IMR-90 (cell line): ENCODE data around the gene MUSTN1. TPM values are rescaled to one million over a fixed set of nuclear protein-coding genes. Genes with fewer than 3 reads are reported as not detected.

Source experiments
- ATAC-seq: fragments of 200-7000 bp; cut with Tn5 transposase; 2 replicates; pipeline ENCODE4 v1.9.1; 2020; ENCODE audit warnings: low read depth, mild to moderate bottlenecking, moderate library complexity
- BruUV-seq: library from RNA; stranded (reverse); fragments of 400-500 nt; replicated peaks from 2 replicates; lab custom pipeline; 2021; lab: Mats Ljungman, UMichigan
- CTCF ChIA-PET: fragments of 300-600 bp; formaldehyde crosslinking; extraction: SDS; loops from one replicate; lab custom pipeline; 2021; ENCODE audit warnings: antibody characterized with exemption; lab: Yijun Ruan, JAX
- POLR2A ChIA-PET: fragments of 300-600 bp; sonication (Branson Sonifier 250); formaldehyde crosslinking; loops from one replicate; lab custom pipeline; 2022; ENCODE audit warnings: antibody characterized with exemption; ENCODE audit not compliant: unreplicated experiment; lab: Charles Lee
- DNase-seq: peaks from one replicate; pipeline ENCODE4 v3.0.0; 2013
- H2AFZ ChIP-seq: replicated peaks from 2 replicates; pipeline ENCODE3; 2013; ENCODE audit warnings: low read length, mild to moderate bottlenecking; ENCODE audit not compliant: poor library complexity
- H2AK5ac ChIP-seq: 2 replicates; pipeline ENCODE4 v1.6.1; 2013; ENCODE audit warnings: low read depth, low read length, inconsistent platforms
- H2AK9ac ChIP-seq: replicated peaks from 2 replicates; pipeline ENCODE3; 2013; ENCODE audit warnings: mild to moderate bottlenecking, low read depth, low read length, moderate library complexity; ENCODE audit not compliant: poor library complexity
- H2BK120ac ChIP-seq: 2 replicates; pipeline ENCODE4 v1.6.1; 2013; ENCODE audit warnings: low read depth, low read length, inconsistent platforms
- H2BK15ac ChIP-seq: 3 replicates; pipeline ENCODE4 v1.6.1; 2013; ENCODE audit warnings: low read depth, low read length, inconsistent platforms
- H2BK20ac ChIP-seq: 2 replicates; pipeline ENCODE4 v1.6.1; 2013; ENCODE audit warnings: low read depth, mild to moderate bottlenecking, inconsistent platforms, low read length, moderate library complexity
- H2BK5ac ChIP-seq: 2 replicates; pipeline ENCODE4 v1.6.1; 2013; ENCODE audit warnings: mild to moderate bottlenecking, low read depth, low read length, inconsistent platforms; ENCODE audit not compliant: poor library complexity, severe bottlenecking
- H3K14ac ChIP-seq: replicated peaks from 2 replicates; pipeline ENCODE4 v1.6.1; 2013; ENCODE audit warnings: low read depth, low read length, inconsistent platforms
- H3K18ac ChIP-seq: 2 replicates; pipeline ENCODE4 v1.6.1; 2013; ENCODE audit warnings: low read depth, low read length, control low read depth
- H3K23ac ChIP-seq: 2 replicates; pipeline ENCODE4 v1.6.1; 2013; ENCODE audit warnings: low read depth, low read length, inconsistent platforms
- H3K27ac ChIP-seq: 2 replicates; pipeline ENCODE4 v1.5.1; 2013; ENCODE audit warnings: mild to moderate bottlenecking, control low read depth, low read length; ENCODE audit not compliant: insufficient read depth
- H3K27me3 ChIP-seq: 2 replicates; pipeline ENCODE4 v1.6.1; 2013; ENCODE audit warnings: low read length; ENCODE audit not compliant: control insufficient read depth, insufficient read depth
- H3K36me3 ChIP-seq: 2 replicates; pipeline ENCODE4 v1.6.1; 2013; ENCODE audit warnings: low read length, mixed read lengths; ENCODE audit not compliant: control insufficient read depth, insufficient read depth
- H3K4ac ChIP-seq: 2 replicates; pipeline ENCODE4 v1.6.1; 2013; ENCODE audit warnings: low read depth, low read length, inconsistent platforms
- H3K4me1 ChIP-seq: 2 replicates; pipeline ENCODE4 v1.6.1; 2013; ENCODE audit warnings: low read length, mixed read lengths; ENCODE audit not compliant: control insufficient read depth, insufficient read depth
- H3K4me2 ChIP-seq: 2 replicates; pipeline ENCODE4 v1.6.1; 2013; ENCODE audit warnings: low read depth, mild to moderate bottlenecking, control low read depth, low read length, moderate library complexity
- H3K4me3 ChIP-seq: 2 replicates; pipeline ENCODE4 v1.5.1; 2013; ENCODE audit warnings: low read depth, mild to moderate bottlenecking, control low read depth, low read length, moderate library complexity; ENCODE audit not compliant: insufficient read depth
- H3K56ac ChIP-seq: 2 replicates; pipeline ENCODE4 v1.6.1; 2013; ENCODE audit warnings: low read length, inconsistent platforms; ENCODE audit not compliant: insufficient read depth; ENCODE audit errors: extremely low read depth
- H3K79me1 ChIP-seq, 2 experiments: 2 replicates each; pipeline ENCODE4 v1.6.1; 2013; ENCODE audit warnings: low read length in 2 of 2, inconsistent platforms in 1 of 2, low read depth in 1 of 2
- H3K9ac ChIP-seq: 2 replicates; pipeline ENCODE4 v1.6.1; 2013; ENCODE audit warnings: low read depth, low read length, control low read depth
- H3K9me1 ChIP-seq: 2 replicates; pipeline ENCODE4 v1.6.1; 2013; ENCODE audit warnings: low read length, inconsistent platforms; ENCODE audit not compliant: insufficient read depth
- H3K9me3 ChIP-seq: 2 replicates; pipeline ENCODE4 v1.6.1; 2013; ENCODE audit warnings: low read length; ENCODE audit not compliant: control insufficient read depth, insufficient read depth
- H4K20me1 ChIP-seq: 2 replicates; pipeline ENCODE4 v1.6.1; 2013; ENCODE audit warnings: low read length, inconsistent platforms; ENCODE audit not compliant: insufficient read depth
- H4K5ac ChIP-seq: 2 replicates; pipeline ENCODE4 v1.6.1; 2013; ENCODE audit warnings: mild to moderate bottlenecking, low read depth, low read length, control low read depth
- H4K8ac ChIP-seq, 2 experiments: 2 replicates each; pipeline ENCODE4 v1.6.1; 2013; ENCODE audit warnings: low read depth in 2 of 2, low read length in 2 of 2, control low read depth in 1 of 2, inconsistent platforms in 1 of 2
- H4K91ac ChIP-seq: 2 replicates; pipeline ENCODE4 v1.6.1; 2013; ENCODE audit warnings: low read depth, low read length, inconsistent platforms; ENCODE audit not compliant: insufficient read depth
- CHD1 ChIP-seq: IDR thresholded peaks from 2 replicates; pipeline ENCODE4 v1.6.1; 2012; ENCODE audit warnings: low read depth, low read length, improper control_type of control experiment
- CTCF ChIP-seq: conservative IDR thresholded peaks from 2 replicates; pipeline ENCODE4 v1.5.1; 2012; ENCODE audit warnings: mild to moderate bottlenecking, low read depth, low read length, improper control_type of control experiment
- FOS ChIP-seq: fragments of 150-350 bp; IDR thresholded peaks from 2 replicates; pipeline ENCODE4 v1.6.1; 2016; ENCODE audit warnings: low read depth, low read length
- SMC3 ChIP-seq: fragments of 150-350 bp; IDR thresholded peaks from 2 replicates; pipeline ENCODE4 v1.6.1; 2016; ENCODE audit warnings: low read depth, mild to moderate bottlenecking, antibody characterized with exemption, low read length, moderate library complexity
- USF2 ChIP-seq: fragments of 150-350 bp; IDR thresholded peaks from 2 replicates; pipeline ENCODE4 v1.6.1; 2017; ENCODE audit warnings: mild to moderate bottlenecking, antibody characterized with exemption, low read length, low read depth
- WGBS, 2 experiments: methylation state at CpG; one replicate each; pipeline versions ENCODE4 v1.1.5 to v1.1.7; 2013; ENCODE audit warnings: missing lambda C conversion rate in 2 of 2; ENCODE audit not compliant: insufficient read length in 1 of 2; ENCODE audit errors: extremely low coverage in 2 of 2; 5-methylcytosine and 5-hydroxymethylcytosine counted together
- dilution Hi-C: fragments of 300-500 bp; cut with HindIII; formaldehyde crosslinking; loops from one replicate; pipeline ENCODE4 v1.14.3; 2018; ENCODE audit warnings: low sequenced_read_pairs; ENCODE audit not compliant: unreplicated experiment
- in situ Hi-C: fragments of 300-500 bp; cut with MboI; formaldehyde crosslinking; loops from 3 replicates; pipeline ENCODE4 v1.14.3; 2019; ENCODE audit warnings: low sequenced_read_pairs, inconsistent platforms, mixed read lengths
- intact Hi-C: fragments of 100-400 bp; cut with micrococcal nuclease; formaldehyde crosslinking; loops from 2 replicates; pipeline ENCODE4 v1.10.0; 2022
- polyA plus RNA-seq, 3 experiments: library from polyadenylated mRNA; depleted of rRNA; stranded (reverse); fragments of >200 nt; gene quantifications; 2 replicates each; pipeline ENCODE4 v1.2.3, GENCODE V29; 2012; ENCODE audit warnings: low replicate concordance in 1 of 3
- total RNA-seq: library from RNA; depleted of rRNA; stranded (reverse); fragments of >200 nt; gene quantifications from 2 replicates; pipeline ENCODE4 v1.2.3, GENCODE V29; 2012

The MUSTN1 gene
- total and polyA plus RNA-seq, 2 of the 4 experiments (the other 2 are of a cell fraction): not detected

- Histone ChIP-seq H3K4me2 (no peak overlapping the region), H4K5ac (no peak overlapping the region), H2BK120ac (peak overlapping the region; percentile 61; the same call in 1 of the 2 replicates), H4K91ac (peak overlapping the region; percentile 45; the same call in 1 of the 2 replicates), H3K79me1 (peaks cover 12 to 44% of the 10 kb centered on the region in 2 experiments), H3K4me1 (peaks cover 9% of the 10 kb centered on the region), H4K8ac (no peak overlapping the region; a peak in 1 of 4 replicates), H2AK5ac (peak overlapping the region; percentile 21; the same call in 1 of the 2 replicates), H3K9ac (no peak overlapping the region), H3K56ac (no peak overlapping the region), H2BK5ac (no peak overlapping the region), H3K14ac (peak overlapping the region; percentile 62; the same call in 1 of the 2 replicates), H2BK15ac (no peak overlapping the region), H3K27me3 (no peaks in the 10 kb centered on the region), H3K36me3 (no peaks in the 10 kb centered on the region), H4K20me1 (no peaks in the 10 kb centered on the region; the same call in 1 of the 2 replicates), H3K23ac (peak overlapping the region; percentile 65; the same call in 1 of the 2 replicates), H3K9me3 (no peaks in the 10 kb centered on the region), H2AFZ (no peak overlapping the region), H2BK20ac (peak overlapping the region; percentile 32; the same call in 1 of the 2 replicates), H3K27ac (no peak overlapping the region), H3K4ac (peak overlapping the region; percentile 49), H2AK9ac (no peak overlapping the region), H3K4me3 (no peak overlapping the region), H3K18ac (no peak overlapping the region), H3K9me1 (peaks cover 7% of the 10 kb centered on the region; the same call in 1 of the 2 replicates)
- DNase-seq: no peak
- no peak for ATAC-seq
- no peak for TF ChIP-seq CHD1
- TF ChIP-seq USF2: no peak
- TF ChIP-seq SMC3: no peak
- TF ChIP-seq FOS: no peak
- TF ChIP-seq CTCF: no peak
- dilution Hi-C loops: no loop called here
- intact Hi-C loops: no loop called here
- 71% methylated on average over 9 of the region's 9 CpGs; no CpG with 5 or more reads in 1 of the 2 experiments for WGBS, 2 experiments
- BruUV-seq: no TSS peak
- in situ Hi-C loops: no loop called here
- POLR2A ChIA-PET: no interaction called here
- CTCF ChIA-PET: no interaction called here
These were observed 36.9 kb upstream of the MUSTN1 start for GRCh38 chr3:52871761-52872160.
